Gastrocnemius medialis (tissue), 4 donors: ENCODE measurements around the gene URAD. TPM values are rescaled to one million over a fixed set of nuclear protein-coding genes. Genes with fewer than 3 reads are reported as not detected.
"Not testable (repeated sequence)": the region's sequence is repeated elsewhere in the genome, so short reads cannot be mapped to it uniquely, and the experiment has no call there.

Source experiments
- ATAC-seq, 2 donors: fragments of 150-250 bp; one replicate each; pipeline ENCODE4 v1.9.1; 2016
- DNase-seq, 2 donors: peaks; one replicate each; pipeline ENCODE4 v3.0.0-alpha.2; 2019
- H3K27ac ChIP-seq, 4 donors: fragments of 200-600 bp; sonication (generic); 1 replicate in 1 of 4; 2 replicates in 3 of 4; pipeline ENCODE4 v1.5.1; 2016 to 2018; ENCODE audit warnings: mild to moderate bottlenecking in 2 of 4, moderate library complexity in 1 of 4
- H3K27me3 ChIP-seq, 3 donors: fragments of 200-600 bp; sonication (generic) in 2 of 3; 1 replicate in 1 of 3; 2 replicates in 2 of 3; pipeline versions ENCODE4 v1.5.1 to v1.6.0; 2016 to 2019; ENCODE audit warnings: mild to moderate bottlenecking in 1 of 3, moderate library complexity in 1 of 3
- H3K36me3 ChIP-seq, 2 donors: fragments of 200-600 bp; sonication (generic) in 1 of 2; one replicate each; pipeline ENCODE4 v1.5.1; 2017 to 2018
- H3K4me1 ChIP-seq, 2 donors: fragments of 200-600 bp; sonication (generic) in 1 of 2; one replicate each; pipeline ENCODE4 v1.5.1; 2016 to 2017; ENCODE audit warnings: mild to moderate bottlenecking in 2 of 2
- H3K4me3 ChIP-seq, 4 donors: fragments of 200-600 bp; sonication (generic) in 3 of 4; 1 replicate in 1 of 4; 2 replicates in 3 of 4; pipeline ENCODE4 v1.5.1; 2016 to 2019; ENCODE audit warnings: mild to moderate bottlenecking in 2 of 4
- H3K9me3 ChIP-seq, 3 donors: fragments of 200-600 bp; sonication (generic) in 2 of 3; 1 replicate in 1 of 3; 2 replicates in 2 of 3; pipeline ENCODE4 v1.5.1; 2016 to 2019
- CTCF ChIP-seq, 5 experiments: fragments of 450-650 bp in 3 of 5; fragments of 200-600 bp in 2 of 5; sonication (generic) in 2 of 5; IDR thresholded peaks in 4 of 5; conservative IDR thresholded peaks in 1 of 5; 1 replicate in 4 of 5; 2 replicates in 1 of 5; pipeline ENCODE4 v1.5.1; 2016 to 2019; ENCODE audit warnings: antibody characterized with exemption in 5 of 5, mild to moderate bottlenecking in 3 of 5, moderate library complexity in 3 of 5
- POLR2A ChIP-seq, 2 donors: fragments of 450-650 bp; IDR thresholded peaks; one replicate each; pipeline ENCODE4 v1.6.1; 2017; ENCODE audit warnings: antibody characterized with exemption in 2 of 2, mild to moderate bottlenecking in 2 of 2, moderate library complexity in 2 of 2
- in situ Hi-C, 4 donors: fragments of 200-750 bp; cut with MboI; loops; one replicate each; pipeline versions ENCODE4 v1.15.0 to v1.8.0; 2017; ENCODE audit warnings: low sequenced_read_pairs in 4 of 4
- intact Hi-C: fragments of 100-400 bp; cut with DNase I; formaldehyde crosslinking; loops from one replicate; pipeline ENCODE4 v1.15.1; 2023; ENCODE audit warnings: low total_unique reads
- total RNA-seq, 4 donors: library from RNA; depleted of rRNA; stranded (reverse); fragments of >200 nt; gene quantifications; one replicate each; pipeline versions ENCODE4 v1.1.0 to v1.2.3, GENCODE V29; 2016

Gene URAD
- total RNA-seq, result not detected

DNA sequence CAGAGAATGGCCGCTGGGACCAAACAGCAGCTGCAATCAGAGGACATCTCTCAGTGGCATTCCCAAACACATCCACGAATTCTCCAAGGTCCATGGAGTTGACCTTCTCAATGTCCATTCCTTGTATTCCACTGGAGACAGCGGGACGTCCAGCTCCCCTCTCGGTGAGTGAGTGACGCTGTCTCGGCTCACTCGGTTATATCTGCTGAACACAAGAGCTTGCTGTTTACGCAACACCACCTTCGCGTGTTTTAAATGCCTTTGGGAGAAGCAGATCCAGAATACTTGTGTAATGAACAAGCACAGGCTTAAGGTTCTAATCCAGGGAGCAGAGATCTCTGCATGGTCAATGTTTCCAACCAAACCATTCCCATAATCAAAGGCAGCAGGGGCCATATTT, at the start of gene URAD:
Gene URAD (minus strand): TSS at position 174 of the 400 bp plus-strand sequence. CDS start 56 bp downstream, at position 118.
- intact Hi-C loops (loop anchor here (10.0 kb wide), 1 partner anchor 1004 kb away; no protein-coding TSS in a partner anchor), in situ Hi-C loops (loop anchor here (5.0 to 25.0 kb wide), 9 partner anchors 151 to 1004 kb away; no protein-coding TSS in a partner anchor)
- H3K9me3 ChIP-seq, result no peaks in the 10 kb centered on the region
- peaks cover 6 to 21% (median 12%) of the 10 kb centered on the region in 3 donors for H3K27me3 ChIP-seq
- H3K27ac ChIP-seq, result no peak within 1 kb of the TSS
- no peak within 1 kb of the TSS for H3K4me3 ChIP-seq
- H3K4me1 ChIP-seq, result no peaks in the 10 kb centered on the region
- no peak for TF ChIP-seq CTCF (IDR thresholded peaks at IDR 0.05 in 4 of 5, conservative IDR thresholded peaks at IDR 0.05 in 1 of 5)
- TF ChIP-seq POLR2A (IDR thresholded peaks at IDR 0.05), result no peak
- no peaks in the 10 kb centered on the region for H3K36me3 ChIP-seq
- ATAC-seq (no peak), DNase-seq (no peak)

DNA sequence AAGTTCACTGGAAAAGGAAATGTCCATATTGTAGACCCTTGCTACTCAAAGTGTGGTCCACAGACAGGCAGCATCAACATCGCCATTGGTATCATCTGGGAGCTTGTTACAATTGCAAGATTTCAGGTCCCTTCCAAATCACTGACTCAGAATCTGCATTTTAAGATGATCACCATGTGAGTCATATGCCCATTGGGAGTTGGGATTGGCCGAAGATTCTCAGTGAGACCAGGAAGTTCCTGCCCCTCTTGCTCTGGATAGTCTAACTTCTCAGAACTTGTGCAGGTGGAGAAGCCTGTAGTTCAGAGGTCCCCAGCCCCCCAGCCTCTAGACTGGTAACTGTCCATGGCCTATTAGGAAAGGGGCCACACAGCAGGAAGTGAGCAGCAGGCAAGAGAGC, 48.9 kb upstream of the URAD start:
- H3K9me3 ChIP-seq, result no peaks in the 10 kb centered on the region
- in situ Hi-C loops (no loop called here), intact Hi-C loops (no loop called here)
- ATAC-seq (no peak), DNase-seq (no peak)
- no peak overlapping the region for H3K4me3 ChIP-seq
- H3K27me3 ChIP-seq, result no peaks in the 10 kb centered on the region
- H3K4me1 ChIP-seq, result no peaks in the 10 kb centered on the region
- H3K36me3 ChIP-seq, result no peaks in the 10 kb centered on the region
- no peak overlapping the region for H3K27ac ChIP-seq
- TF ChIP-seq CTCF (IDR thresholded peaks at IDR 0.05 in 4 of 5, conservative IDR thresholded peaks at IDR 0.05 in 1 of 5), result no peak
- TF ChIP-seq POLR2A (IDR thresholded peaks at IDR 0.05), result no peak

GRCh38 chr13:28035146-28035782, 46.8 kb upstream of the URAD start:
- Histone ChIP-seq H3K4me3 (no peak overlapping the region), H3K27ac (no peak overlapping the region), H3K9me3 (no peaks in the 10 kb centered on the region), H3K4me1 (no peaks in the 10 kb centered on the region), H3K27me3 (no peaks in the 10 kb centered on the region), H3K36me3 (no peaks in the 10 kb centered on the region)
- no peak for DNase-seq
- intact Hi-C loops (no loop called here), in situ Hi-C loops (no loop called here)
- no peak for ATAC-seq
- no peak for TF ChIP-seq POLR2A (IDR thresholded peaks at IDR 0.05)
- no peak for TF ChIP-seq CTCF (IDR thresholded peaks at IDR 0.05 in 4 of 5, conservative IDR thresholded peaks at IDR 0.05 in 1 of 5)

DNA sequence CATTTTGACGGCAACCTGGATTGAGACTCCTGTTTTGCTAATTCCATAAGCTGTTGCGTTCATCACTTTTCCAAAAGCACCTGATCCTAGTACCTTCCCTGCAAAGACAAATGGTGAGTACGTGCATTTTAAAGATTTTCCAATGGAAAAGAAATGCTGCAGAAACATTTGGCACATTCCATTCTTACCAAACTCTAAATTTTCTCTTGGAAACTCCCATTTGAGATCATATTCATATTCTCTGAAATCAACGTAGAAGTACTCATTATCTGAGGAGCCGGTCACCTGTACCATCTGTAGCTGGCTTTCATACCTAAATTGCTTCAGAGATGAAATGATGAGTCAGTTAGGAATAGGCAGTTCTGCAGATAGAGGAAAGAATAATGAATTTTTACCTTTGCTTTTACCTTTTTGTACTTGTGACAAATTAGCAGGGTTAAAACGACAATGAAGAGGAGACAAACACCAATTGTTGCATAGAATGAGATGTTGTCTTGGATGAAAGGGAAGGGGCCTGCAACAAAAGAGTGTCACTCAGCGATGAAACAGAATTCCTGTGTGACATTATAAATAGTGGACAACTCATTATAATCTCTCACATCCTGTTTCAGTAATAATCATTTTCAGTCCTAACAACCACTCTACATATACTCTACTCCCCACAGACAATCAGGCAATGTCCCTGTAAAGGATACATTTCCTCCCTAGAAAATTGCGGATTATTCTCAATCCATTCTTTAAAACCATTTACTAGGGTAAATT, 45.6 kb upstream of the URAD start:
- no peak for ATAC-seq
- in situ Hi-C loops (no loop called here), intact Hi-C loops (no loop called here)
- H3K9me3 ChIP-seq, result no peaks in the 10 kb centered on the region
- no peaks in the 10 kb centered on the region for H3K4me1 ChIP-seq
- H3K27me3 ChIP-seq, result no peaks in the 10 kb centered on the region
- H3K27ac ChIP-seq, result no peak overlapping the region
- no peak for DNase-seq
- TF ChIP-seq POLR2A (IDR thresholded peaks at IDR 0.05), result no peak
- TF ChIP-seq CTCF (IDR thresholded peaks at IDR 0.05 in 4 of 5, conservative IDR thresholded peaks at IDR 0.05 in 1 of 5), result no peak
- no peak overlapping the region for H3K4me3 ChIP-seq
- H3K36me3 ChIP-seq, result no peaks in the 10 kb centered on the region

DNA sequence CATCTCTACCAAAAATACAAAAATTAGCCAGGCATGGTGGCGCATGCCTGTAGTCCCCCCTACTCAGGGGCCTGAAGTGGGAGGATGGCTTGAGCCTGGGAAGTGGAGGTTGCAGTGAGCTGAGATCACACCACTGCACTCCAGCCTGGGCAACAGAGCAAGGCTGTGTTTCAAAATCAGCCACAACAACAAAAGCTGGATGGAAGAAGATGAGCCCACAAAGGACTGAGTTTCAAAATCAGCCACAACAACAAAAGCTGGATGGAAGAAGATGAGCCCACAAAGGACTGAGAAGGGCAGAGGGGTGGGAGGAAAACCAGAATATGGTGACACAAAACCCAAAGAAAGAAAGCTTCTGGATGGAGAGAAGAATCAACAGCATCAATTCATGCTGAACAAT, 43.9 kb upstream of the URAD start:
- H3K27me3 ChIP-seq, in situ Hi-C loops: not testable (repeated sequence)

More for the DNA sequence above, 43.9 kb upstream of the URAD start:
- H3K4me1 ChIP-seq, intact Hi-C loops, DNase-seq, H3K36me3 ChIP-seq, H3K27ac ChIP-seq, H3K4me3 ChIP-seq, ATAC-seq, H3K9me3 ChIP-seq: not testable (repeated sequence)
